Germinal center (tissue), 1 donor: ENCODE results near the gene MRPL28.
"Not testable (repeated sequence)": the region's sequence is repeated elsewhere in the genome, so short reads cannot be mapped to it uniquely, and the experiment has no call there.

ENCODE experiments used
- DNase-seq: peaks from one replicate; pipeline ENCODE4 v3.0.0; 2012; ENCODE audit warnings: mixed read lengths, low spot score

MRPL28 gene

DNA sequence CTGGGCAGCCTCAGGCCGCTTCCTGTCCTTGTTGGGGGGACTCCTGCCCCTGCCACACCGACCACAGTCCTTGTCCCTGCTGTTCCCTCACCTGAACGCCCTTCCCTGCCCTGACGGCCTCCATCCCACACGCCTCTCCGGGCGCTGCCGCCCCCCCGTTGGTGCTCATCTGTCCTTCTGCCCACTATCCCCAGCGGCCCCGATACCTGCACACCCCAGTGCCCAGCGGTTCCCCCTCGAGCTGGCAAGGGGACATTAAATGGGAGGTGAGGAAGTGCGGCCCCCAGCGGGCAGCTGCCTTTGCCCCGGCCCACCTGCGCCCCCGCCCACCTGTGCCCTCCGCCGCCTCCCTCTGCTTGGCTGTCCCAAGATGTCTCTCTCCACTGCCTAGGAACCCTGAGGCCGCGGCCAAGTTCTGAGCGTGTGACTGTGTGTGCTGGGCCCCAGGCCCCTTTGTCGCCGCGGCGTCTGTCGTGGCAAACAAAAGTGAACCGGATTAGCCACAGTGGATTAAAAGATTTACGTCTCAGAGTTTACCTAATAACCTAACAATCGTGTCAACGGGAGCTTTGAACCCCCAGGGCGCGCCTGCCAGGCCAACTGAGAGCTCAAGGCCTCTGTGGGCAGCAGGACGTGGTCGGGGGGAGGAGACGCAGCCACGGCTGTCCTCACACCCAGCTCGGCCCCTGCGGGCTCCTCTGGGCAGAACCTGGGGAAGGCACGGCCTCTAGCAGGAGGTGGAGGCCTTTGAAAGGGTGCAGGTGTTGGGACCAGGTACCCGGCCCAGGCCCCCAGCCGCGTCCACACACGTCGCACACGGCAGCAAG is 10.3 kb downstream of the MRPL28 start:
- no peak for DNase-seq

DNA sequence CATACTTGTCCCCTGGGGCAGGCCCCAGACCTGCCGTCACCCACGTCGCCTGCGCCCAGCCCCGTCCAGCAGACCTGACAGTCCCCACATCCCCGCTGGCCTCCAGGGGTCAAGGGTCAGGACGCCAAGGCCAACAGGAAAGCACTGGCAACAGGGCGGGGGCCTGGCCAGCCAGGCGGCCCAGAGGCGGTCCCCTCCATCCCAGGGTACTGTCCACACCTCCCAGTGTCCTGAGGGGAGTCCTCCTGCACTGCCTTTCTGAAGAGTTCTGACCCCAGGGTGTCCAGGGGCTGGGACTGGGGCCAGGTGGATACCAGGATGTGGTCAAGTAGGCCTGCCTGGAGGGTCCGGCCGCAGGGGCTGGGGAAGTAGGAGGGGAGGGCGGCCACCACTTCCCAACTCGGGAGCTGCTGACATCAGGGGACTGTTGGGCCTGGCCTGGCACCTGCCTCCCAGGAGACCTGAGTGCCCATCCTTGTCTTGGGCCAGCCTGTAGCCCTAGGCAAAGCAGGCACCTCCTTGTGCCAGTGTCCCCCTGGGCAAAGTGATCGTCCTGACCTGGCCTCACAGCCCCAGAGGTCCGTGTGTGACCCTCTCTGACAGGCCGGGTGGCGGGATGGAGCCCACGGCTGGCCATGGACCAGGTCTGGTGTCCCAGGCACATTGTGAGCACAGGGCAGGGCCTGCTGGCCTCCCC is 11.1 kb downstream of the MRPL28 start:
- DNase-seq: no peak

DNA sequence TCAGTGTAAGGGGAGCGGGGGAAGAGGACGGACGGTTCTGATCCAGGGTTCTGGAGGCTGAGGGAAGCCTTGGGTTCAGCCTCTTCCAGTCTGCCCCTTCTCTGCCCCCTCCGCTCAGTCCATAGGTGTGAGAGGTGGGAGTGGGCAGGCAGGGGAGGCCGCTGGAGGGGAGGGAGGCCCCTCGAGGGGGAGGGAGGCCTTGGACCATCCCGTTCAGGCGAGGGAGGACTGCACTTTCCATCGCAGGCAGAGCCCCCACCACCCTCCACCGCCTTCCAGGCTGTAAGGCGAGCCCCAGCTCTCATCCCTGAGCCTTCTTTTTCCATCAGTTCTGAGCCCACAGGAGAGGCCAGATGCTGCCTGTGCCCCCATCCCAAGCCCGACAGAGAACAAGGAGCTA is 13.6 kb downstream of the MRPL28 start:
- no peak for DNase-seq

GRCh38 chr16:354971-355461 is 15.3 kb downstream of the MRPL28 start:
- DNase-seq: no peak

DNA sequence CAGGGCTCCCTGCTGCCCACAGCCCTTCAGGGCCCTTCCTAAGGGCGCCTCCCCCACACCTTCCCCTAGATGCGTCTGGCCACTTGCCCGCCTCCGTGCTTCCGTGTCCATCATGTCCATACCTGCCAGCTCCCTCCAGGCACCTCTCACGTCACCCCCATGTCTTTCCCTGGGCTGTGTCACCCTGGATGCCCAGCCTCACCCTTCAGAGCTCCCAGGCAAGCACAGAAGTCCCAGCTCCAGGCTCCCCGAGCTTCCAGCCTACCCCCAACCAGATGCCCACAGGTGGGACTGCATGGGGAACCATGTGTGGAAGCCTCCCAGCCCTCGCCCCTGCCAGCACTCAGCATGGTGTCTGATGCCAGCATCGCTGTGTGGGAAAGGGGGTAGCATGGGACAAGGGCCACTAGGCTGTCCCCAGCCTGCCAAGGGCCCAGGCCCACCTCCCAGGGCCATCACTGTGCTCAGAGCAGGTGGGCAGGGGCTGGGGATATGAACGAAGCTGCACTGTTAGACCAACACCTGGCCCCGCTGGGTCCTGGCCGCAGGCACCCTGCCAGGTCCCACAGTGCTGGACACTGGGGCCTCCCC is 16.0 kb downstream of the MRPL28 start:
- no peak for DNase-seq

DNA sequence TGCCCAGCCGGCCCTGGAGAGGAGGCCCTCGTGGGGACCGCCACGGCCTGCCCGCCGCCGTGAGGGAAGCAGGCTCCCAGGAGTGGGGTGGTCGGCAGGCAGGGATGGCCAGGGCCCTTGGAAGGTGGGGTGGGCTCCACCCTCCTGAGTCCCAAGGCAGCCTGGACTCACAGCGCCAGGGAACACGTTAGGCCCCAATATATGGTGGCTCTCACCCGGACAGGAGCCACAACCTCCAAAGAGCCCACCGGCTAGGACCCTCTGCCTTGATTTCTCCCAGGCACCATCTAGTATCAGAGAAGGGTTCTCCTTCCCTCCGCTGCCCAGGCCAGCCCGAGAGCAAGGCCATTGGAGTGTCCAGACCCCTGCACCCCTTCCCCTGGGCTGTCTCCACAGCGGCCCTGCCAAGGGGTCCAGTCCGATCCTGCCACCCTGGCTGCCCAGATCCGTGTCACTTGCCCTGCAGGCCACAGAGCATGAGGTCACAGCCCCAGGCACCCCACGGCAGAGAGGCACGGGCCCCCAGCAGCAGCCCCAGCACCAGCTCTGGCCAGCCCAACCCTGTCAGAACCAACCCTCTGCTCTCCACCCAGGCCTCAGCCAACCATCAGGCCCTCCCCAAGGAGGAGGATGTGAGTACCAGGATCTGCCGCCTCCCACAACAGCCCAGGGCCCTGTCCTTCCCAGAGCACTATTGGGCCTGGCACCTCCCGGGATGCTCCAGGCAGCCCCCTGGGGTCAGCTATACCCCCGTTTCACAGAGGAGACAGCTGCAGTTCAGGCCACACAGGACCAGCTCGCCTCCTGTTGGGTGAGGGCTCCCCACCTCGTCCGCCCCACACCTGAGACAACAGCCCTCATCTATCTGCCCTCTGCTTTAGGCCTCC is 16.7 kb downstream of the MRPL28 start:
- no peak for DNase-seq

DNA sequence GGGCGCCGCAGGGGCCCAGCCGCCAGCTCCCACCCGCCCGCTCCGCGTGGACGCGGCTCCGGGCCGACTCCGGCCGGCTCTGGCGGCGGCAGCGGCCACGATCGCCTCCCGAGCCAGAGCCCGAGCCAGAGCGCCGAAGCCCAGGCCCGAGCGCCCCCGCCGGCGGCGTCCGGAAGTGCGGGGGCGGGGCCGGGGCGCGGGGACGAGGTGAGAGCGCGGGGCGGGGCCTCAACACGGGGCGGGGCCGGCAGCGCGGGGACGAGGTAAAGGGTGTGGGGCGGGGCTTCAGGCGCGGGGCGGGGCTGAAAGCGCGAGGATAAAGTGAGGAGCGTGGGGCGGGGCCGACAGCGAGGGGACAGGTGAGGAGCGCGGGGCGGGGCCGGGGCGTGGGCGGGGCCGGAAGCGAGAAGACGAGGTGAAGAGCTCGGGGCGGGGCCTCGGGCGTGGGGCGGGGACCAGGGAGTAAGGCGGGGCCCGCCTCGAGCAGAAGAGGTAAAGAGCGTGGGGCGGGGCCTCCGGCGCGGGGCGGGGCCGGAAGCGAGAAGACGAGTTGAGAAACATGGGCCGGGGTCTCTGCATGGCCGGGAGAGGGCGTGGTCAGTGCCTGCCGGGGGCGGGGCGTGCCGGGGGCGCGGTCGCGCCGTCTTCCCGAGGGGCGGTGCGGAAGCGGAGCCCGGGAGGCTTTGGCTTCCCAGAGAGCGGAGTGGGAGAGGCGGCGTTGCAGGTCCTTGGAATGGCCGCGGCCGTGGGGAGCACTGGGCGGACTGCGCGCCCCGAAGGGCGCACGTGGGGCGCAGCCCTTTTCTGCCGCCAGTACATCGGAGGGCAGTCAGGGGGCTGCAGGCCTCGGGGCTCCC is 17.6 kb downstream of the MRPL28 start, which contains the start of gene AXIN1:
Gene AXIN1 (minus strand): TSS at position 177 of the 857 bp plus-strand sequence. CDS start 5,698 bp downstream, outside the sequence.
- DNase-seq: peak; percentile 96

GRCh38 chr16:351804-352520 is 18.4 kb downstream of the MRPL28 start:
- peak; percentile 28 for DNase-seq

DNA sequence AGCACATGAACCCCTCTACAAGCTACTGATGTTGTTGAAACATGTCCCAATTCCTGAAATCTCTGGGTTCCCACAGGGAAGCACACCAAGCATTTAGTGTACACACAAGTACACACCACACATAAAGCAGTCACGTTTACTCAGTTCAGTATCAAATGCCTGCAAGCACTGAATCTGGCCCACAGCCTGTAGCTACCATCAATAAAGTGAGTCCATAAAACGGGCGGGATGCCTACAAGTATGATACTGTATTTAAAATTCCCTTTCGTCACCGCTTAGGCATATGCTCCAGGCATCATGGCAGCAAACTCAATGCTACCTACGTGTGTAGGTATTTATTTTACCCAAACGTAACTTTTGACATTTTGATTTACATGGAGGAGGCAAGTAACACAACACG is 20.1 kb downstream of the MRPL28 start:
- no peak for DNase-seq

DNA sequence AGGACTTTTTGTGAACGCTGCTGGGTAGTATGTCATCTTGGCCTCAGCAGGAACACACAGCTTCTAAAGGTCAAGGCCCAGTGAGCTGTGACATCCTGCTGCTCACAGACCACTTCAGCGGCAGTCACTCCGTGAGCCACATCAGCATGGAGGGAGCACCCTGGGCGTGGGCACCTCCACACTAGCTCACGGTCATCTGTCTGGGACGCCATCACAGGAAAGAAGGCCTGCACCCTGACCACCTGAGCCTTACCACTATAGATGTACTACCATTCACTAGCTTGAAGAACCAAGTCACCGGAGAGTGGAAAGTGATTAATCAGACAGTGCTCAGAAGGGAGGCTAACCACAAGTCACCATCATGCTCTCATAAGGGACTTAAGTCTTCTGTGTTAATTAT is 21.1 kb downstream of the MRPL28 start:
- no peak for DNase-seq

DNA sequence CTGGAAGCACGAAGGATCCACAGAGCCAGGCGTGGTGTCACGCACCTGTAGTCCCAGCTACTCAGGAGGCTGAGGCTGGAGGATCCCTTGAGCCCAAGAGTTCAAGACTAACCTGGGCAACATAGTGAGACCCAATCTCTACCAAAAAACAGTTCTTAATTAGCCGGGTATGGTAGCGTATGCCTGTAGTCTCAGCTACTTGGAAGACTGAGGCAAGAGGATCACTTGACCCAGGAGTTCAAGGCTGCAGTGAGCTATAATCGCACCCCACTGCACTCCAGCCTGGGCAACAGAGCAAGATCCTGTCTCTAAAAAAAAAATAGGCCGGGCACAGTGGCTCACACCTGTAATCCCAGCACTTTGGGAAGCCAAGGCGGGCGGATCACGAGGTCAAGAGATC is 21.8 kb downstream of the MRPL28 start:
- DNase-seq: not testable (repeated sequence)

DNA sequence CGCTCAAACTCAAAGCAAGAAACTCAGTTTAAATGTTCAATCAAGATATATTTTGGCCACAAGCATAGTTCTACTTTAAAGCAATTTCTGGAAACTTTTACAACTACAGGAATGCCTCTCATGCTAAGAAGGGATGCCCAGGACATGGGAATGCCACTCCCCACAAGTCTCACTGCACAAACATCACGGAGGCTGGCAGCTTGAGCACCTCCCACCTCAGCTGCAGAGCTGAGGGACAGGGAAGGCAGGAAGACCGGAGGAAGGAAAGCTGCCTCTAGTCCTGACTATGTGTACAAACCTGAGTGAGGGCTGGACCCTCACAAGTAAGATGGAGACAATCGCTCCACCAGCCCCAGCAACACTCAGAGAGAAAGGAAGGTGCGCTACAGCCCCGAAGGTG is 23.1 kb downstream of the MRPL28 start:
- no peak for DNase-seq

DNA sequence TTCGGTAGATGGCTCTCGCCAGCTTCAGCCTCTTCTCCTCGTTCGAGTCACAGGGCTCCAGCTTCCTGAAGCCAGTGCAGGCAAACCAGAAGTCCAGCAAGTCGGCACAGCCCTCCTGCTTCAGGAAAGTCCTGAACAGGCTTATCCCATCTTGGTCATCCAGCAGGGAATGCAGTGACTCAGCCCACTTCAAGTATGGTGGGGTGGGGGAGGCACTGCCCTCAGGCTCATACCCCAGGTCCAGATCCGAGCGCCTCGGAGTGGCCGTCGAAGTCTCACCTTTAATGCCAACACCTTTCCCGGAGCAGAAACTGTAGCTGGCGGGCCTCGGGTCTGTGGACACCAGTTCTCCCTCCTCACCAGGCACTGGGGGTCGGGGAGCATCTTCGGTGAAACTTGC is 23.8 kb downstream of the MRPL28 start:
- no peak for DNase-seq

DNA sequence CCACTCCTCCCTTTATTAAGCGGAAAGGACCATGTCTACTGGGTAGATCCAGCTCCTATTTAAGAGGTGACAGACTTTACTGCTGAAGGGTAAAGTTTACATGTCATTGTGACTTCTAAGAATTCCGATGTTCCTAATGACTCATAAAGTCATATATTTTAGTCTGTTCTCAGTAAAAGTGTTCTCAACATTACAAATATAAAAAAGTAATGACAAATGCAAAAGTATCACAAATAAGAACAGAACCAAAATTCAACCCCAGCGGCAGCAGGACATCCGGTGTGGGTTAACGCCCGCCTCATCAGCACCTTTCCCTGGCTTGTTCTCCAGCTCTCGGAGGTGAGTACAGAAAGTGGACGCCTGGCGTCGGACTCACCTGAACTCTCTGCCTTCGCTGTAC is 24.6 kb downstream of the MRPL28 start:
- no peak for DNase-seq

DNA sequence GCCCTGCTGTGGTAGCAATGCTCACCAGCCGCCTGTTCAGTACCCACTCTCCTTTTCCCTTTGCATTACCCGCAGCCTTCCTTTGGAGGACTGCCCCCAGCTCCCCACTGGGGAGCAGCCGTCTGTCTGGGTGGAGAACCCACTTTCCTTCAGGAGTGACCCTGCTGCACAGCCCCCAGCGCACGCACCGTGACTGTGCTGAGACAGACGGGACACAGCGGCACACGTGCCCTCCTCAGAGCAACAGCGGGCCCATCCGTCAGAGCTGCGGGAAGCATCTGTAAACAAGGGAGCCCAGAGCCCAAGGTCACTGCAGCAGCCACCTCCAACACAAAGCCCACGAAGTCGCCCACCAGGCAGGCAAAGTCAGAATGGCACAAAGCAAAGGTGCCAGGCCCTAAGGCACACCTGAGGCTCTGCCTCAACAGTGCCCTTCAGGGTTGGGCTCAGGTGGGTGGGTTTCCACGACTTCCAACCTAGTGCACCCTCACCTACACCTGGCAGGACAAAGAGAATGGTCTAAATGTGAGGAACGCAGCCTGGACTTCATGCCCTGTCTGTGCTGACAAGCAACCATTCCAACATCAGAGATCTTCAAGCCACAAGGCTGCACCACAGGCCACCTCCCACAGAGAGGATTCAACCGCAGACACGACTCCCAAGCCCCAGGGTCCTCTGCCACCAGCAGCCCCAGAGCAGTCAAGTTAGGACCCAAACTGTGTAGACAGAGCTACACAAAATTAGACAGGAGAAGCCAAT is 27.7 kb downstream of the MRPL28 start:
- DNase-seq: no peak

- not testable (repeated sequence) for DNase-seq
Measured at GRCh38 chr16:341974-342336, 28.4 kb downstream of the MRPL28 start.

GRCh38 chr16:341095-341973 is 29.0 kb downstream of the MRPL28 start:
- not testable (repeated sequence) for DNase-seq

DNA sequence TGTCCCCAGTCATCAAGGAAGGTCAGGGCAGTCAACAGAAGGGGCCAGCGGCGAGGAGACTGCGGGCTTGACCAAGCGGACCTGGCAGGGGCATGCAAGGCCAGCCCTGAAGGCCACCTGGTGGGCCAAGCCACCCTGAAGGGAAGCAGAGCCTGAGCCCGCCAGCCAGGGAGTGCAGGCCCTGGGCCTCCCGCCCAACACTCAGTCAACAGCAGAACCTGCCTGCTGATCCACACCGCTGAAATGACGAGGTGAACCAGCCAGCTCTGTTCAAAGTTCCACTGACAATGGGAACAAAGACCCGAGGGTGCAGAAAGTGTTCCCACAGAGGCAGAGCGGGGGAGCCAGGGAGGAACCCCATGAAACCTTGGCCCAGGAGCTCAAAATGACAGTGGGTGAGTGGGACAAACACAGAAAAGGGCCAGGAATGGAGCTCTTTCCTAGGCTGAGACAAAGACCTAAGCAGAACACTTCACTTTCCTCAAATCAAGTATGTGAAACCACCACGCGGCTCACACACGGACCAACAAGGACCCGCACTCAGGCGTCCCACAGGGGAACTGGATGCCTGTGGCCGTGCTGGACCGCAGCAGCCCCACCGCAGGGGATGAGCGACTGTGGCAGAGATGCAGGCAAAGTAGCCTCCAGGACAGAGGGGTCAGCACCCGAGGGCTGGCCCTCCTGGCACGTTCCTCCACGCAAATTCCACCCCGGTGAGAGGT is 29.8 kb downstream of the MRPL28 start:
- DNase-seq: no peak
